ENCODE results near the gene KCNJ6.
A peak's percentile ranks its signal among the peaks of the same experiment; 100 is the strongest.

The KCNJ6 gene

DNA sequence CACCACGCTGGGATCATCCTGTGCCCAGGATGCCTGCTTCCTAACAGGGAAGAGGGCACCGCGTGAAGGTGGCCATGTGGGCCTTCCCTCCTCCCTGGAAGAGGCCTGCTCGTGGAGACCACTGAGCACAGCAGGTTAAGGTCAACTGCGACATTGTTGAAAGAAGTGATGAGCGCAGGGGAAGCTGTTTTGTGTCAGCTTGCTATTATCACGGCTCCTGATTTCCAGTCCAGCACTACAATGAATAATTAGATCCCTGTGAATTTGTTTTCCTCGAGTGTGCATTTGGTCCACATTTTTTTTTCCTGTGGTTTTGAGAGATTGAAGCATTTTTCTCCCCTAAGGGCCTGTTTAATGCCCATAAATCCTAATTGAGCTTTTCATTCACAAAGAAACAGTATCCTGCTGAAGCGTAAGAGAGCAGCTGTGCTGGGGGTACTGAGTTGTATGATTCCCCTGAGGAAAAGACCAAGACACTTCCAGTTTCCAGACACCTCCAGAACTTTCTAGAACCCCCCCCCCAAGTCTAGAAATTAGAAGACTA lies 204.9 kb downstream of the KCNJ6 start:
- peak; percentile 80 for DNase-seq

DNA sequence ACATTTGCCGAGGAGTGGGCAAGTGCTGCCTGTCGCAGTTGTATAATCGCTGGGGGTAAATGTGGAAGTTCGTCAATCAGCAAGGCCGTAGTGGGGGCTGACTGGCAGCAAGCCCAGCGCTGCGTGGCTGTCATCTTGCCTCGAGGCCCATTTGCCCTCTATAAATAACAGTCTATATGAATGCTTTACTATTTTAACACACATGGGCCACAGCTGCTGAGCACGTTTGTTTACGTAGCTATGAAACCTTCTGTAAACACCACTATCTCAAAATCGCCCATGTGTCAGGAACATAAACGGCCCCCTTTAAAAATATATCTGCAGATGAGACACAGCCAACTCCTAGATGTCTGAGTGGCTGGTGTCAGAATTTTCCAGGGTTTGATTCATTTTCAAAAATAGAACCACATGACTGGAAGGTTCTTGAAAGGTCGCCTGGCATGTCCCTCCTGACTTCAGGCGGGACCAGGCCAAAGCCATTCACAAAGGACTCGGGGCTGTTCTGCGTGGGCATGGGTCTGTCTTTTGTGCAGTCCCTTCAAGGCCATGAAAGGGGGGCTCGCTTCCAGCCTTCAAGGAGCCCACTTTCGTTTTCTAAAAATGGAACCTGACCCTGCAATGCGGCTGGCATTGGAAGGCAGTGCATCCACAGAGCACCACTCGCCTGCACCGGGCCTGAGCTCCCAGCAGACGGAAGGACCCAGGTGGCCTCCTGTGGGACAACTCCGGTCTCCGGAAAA lies 205.5 kb downstream of the KCNJ6 start:
- DNase-seq, result peak; percentile 64

DNA sequence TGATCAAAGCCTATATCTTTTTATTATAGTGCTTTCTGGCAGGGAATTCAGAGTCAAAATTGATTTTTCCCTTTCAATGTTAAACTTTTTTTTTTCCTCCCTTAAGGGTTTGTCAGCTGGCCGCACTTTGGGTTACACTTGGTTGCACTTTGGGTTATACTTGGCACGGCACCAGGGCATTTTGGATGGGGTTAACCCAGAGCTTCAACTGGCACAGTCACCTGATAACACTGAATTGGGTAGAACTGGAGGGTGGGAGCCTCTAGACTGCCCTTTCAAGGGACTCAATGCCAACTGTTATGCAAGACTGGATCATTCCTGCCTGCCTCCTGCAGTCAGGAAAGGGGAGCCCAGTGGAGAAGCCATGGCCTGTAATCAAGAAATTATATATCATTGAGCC lies 211.5 kb downstream of the KCNJ6 start:
- DNase-seq, result no peak

DNA sequence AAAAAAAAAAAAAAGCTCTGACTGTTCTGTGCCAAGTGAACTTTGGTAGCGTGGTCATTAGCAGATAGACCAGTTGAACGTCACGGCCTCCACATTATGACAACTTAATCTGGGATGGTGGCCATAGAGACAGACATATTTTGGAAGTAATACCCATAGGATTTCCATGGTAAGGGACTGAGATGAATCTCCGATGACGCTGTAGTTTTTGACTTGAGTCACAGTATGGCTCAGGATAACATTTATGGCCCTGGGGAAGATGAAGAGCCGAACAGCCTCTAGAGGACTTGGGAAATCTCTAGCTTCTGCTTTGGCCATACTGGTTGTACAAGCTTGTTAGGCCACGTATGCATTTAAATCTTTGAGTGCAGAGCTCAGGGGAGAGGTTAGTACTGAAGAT lies 214.0 kb downstream of the KCNJ6 start:
- DNase-seq, result no peak

DNA sequence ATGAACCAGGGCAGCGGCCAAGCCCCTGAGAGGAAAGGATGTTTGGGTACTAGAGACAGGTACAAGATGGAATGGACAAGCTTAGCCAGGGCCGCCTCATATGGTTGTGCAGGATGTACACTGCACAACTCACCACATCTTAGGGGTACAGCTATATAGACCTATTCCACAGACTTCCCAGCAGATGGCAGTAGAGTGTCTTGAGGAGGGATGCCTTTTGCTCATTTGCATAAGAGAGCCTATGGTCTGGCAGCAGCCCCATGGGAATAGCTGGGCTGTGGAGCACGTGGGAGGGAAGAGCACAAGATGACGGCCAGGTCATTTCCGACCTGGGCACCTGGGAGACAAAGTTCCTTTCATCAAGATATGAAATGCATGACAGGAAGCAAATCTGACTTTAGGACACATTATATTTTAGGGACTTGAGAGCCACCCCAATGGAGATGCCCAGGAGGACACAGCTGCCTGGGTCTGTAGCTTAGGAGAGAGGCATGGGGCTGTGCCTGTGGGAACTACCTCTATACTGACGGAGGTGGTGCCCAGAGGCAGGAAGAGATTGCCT lies 215.5 kb downstream of the KCNJ6 start:
- peak; percentile 82 for DNase-seq

DNA sequence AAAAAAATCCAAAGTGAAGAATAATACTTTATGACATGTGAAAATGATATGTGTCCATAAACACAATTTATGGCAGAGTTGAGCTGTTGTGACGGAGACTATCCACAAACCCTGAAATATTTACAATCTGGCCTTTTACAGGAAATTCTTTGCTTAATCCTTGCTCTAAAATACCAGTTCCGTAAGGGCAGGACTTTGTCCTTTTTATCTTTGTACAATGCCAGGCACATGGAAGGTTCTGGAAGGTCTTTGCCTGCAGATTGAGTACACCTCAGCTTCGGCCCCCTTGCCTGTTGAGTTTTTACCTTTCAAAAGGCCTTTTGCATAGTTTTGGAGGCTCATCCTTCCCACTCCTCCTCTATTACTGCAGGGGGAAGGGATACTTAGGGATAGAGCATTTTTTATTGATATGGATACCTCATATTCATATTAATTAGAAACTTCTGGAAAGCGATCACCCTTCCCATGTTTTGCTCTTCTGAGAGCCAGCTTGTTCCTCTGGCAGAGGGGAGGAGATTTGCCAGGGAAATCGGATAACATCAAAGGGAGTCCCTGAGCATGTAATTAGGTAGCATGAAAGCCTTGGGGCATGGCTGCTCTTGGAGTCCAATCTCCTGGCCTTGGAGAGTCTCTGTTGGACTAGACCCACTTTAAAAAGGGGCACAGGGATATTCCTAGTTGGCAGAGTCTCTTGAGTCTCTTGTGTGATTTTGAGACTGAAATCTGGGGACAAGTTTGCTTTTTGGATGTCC lies 217.1 kb downstream of the KCNJ6 start:
- no peak for DNase-seq

DNA sequence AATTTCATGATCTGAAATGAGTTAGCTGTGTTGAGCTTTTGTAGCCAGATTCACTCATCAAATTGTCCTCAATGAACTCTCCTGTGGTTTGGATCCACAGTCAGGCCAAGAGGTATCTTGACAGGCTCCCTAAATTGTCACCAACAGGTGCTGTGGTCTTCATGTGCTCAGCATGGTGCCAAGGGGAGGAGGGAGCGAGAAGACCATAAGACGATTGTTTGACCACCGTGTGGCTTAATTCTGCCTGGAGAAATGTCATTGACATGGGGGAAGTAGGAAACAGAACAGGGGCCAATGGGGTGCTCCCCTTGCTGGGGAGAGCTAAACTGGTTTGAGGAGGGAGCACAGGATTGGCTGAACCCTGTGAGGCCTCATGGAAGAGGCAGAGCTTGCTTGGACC lies 219.3 kb downstream of the KCNJ6 start:
- no peak for DNase-seq

DNA sequence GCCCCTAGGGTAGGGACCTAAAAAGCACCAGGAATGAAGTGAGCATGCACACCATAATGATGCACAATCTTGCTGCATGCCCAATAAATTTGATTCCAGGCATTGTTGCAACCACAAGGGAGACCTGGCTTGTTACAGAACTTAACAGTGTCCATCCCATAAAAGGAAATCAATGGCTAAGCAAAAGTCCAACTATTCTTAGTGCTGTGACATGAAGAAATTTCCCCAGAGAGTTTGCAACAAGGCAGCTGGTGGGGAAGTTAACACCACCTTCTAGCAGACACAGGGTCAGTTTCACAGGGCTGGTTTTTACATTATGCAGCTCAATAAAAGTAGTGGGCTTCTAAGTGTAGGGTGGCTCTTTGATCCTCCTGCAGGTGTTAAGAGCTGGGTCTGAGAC lies 221.1 kb downstream of the KCNJ6 start:
- no peak for DNase-seq

DNA sequence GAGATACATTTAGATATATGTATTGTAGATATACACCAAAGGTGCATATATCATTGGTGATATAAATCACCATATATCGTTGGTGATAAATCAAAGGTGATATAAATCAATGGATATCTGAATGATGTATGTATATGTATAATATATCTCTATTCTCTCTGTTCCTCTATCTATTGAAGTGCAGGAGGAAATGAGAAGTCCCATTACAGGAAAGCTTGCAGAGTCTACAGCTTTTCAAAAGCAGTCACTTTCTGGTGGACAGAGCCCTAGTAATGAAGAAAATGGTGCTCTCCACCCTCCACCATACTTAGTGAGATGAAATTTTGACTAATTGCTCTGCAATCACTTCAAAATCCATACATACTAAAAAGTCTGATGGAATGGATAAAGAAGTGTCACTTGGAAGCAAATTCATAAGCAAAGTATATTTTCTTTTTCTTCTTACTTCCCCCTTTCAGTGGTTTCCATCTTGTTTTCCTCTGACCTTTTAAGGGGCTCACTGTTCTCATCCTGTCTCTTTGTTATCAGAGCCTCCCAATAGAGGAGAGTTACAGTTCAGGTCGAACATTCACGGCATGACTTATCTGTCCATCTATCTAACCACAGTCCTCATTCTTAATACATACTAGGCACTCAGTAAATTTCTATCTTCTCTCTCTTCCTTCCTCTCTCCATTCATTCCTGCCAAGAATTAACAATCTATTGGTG lies 227.2 kb downstream of the KCNJ6 start:
- DNase-seq, result no peak

DNA sequence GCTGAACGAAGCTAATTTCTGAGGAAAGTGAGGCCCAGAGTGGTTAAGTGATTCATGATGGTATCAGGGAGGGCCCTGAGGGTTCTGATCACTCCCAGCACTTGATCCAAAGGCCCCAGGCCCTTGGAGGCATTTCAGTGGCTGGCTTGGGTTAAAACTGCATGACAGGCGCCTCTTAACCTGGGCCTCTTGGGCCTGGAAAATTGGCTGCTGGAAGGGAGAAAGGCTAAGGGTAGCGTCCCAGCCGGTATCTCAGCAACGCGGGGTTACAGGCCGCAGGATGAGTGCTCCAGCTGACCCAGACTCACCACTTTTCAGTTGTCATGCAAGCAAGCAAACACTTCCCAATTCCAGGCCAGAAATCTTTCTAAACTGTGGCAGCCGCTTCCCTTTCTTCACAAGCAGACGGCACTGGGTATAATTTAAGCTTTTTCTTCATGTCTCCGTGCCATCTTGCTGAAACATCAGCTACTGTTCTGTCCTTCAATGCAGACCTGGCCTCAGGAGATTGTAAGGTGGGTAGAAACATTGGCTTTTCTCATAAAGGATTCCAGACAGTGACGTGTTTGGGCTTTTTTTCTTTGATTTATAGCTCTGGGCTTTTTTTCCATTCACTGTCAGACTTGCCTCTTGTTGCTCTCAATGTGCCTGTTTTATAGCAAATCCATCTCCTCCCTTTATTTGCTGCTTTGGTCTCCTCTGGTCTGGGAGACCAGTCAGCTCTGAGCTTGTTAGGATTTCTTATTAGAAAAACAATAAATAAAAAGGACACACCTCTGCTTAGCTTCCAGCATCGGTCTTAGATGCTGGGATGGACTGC lies 229.1 kb downstream of the KCNJ6 start:
- no peak for DNase-seq

DNA sequence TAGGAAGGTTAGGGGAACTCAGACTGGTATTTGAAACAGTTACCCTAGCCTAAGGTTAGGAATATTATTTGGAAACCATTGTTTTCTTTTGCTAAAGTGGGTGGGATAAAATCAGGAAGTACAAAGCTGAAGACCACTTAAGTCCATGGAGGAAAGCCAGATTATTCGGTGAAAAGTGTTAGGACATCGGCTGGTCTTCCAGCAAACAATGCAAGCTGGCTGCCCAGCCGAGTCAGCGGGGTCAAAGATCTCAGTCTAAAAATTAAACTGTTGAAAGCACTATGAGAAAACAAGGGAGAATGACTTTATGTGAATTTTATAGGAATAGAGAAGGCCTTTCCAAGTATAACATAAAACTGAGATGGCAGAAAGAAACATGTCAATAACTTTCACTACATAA lies 231.7 kb downstream of the KCNJ6 start:
- no peak for DNase-seq

DNA sequence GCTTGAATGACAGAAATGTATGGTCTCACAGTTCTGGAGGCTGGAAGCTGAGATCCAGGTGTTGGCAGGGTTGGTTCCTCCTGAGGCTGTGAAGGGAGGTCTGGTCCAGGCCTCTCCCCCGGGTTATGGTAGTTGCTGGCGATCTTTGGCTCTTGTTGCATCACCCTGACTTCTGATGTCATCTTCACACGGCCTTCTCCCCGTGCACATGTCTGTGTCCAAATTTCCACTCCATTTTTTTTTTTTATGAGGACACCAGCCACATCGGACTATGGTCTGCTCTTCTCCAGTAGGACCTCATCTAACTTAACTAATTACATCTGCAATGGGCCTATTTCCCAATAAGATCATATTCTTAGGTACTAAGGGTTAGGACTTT lies 232.2 kb downstream of the KCNJ6 start:
- DNase-seq, result no peak

DNA sequence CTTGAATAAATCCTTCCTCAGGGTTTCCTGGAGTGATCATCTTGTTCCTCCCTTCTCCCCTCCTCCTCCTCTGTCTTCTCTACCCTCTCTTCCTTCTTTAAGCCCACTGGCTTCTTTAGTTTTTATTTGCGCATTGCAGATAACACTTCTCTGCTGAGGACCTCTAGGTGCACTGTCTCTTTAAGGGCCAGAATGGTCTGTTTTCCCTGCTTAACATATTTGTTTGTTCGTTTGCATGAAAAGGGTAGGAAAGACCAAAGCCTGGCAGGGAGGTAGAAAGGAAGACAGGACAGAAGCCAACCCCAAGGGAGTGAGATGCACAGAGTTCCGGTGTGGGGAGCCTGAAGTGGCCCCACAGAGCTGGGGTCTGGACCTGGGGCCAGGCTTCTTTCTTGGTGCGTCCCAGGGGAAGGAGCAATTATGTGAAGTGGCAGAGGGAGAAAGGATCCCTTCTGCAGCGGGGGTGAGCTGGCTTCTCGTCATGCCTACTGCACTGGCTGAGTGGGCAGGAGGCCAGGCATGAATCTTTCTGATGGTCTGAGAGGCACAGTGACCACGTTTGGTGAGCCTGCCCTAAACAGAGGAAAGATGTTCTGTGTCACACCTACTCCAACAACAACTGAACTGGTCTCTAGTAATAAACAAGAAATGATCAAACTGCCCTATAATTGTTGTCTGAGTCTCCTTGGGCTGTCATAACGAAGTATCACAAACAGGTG lies 232.7 kb downstream of the KCNJ6 start:
- no peak for DNase-seq

DNA sequence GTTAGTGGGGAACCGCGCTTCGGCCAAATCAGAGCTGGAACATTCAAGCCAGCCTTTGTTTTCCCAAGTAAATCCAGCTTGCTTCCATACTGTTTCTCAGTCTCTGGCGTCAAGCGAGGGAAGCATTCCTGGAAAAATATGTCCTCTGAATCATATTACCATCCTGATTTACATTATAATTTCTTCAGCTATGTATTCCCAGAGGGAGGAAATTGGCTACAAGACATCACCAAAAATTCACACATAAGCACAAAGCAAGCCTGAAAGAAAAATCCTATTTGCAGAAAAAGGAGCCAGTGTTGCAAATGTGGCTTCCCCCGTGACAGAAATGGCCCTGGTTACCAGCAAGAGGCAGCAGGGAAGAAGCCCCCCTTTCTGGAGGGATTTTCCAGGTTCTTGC lies 233.3 kb downstream of the KCNJ6 start:
- DNase-seq, result no peak

DNA sequence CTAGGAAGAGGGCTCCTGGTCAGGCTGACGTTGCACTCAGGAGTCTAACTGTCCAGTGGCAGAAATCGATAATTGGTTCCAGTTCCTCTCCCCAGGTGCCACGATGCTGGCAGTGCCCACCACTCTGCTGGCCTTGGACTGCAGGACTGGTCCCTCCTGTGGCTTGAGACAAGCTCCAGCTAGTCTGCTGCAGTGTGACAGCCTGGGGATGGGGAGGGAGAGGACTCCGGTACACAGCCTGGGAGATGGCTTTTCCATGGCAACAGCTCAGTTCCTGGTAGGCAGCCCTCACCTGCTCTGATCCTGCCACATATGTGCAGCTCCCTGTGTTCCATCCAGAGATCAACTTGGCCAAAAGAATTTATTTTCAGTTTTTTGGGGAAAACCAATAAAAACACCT lies 239.3 kb downstream of the KCNJ6 start:
- no peak for DNase-seq

DNA sequence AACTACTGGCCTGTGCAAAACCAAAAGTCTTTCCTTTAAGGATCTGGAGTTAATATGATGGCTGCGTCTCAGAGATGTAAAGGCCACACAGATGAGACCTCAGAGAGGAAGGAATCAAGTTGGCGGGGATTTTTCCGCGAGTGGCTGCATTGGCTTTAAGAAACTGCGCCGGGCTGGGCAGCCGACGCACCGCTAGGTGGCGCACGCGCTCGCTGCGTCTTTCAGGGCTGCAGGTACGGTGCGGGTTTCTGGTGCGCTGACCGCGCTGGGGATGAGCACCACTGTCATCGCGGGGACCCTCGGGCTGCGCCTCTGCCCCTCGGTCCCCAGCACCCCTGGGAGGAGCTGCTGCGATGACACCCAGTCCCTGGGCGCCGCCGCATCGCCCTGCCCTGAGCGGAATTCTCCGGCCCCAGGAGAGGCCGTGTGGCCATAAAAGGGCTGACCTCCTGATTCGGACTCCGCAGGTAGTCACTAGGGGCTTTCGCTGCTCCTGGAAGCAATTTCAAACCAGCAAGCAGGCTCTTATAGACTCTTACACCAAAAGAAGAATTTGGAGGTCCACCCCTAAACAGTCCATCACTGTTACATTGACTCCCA lies 241.0 kb downstream of the KCNJ6 start:
- DNase-seq, result peak; percentile 19

DNA sequence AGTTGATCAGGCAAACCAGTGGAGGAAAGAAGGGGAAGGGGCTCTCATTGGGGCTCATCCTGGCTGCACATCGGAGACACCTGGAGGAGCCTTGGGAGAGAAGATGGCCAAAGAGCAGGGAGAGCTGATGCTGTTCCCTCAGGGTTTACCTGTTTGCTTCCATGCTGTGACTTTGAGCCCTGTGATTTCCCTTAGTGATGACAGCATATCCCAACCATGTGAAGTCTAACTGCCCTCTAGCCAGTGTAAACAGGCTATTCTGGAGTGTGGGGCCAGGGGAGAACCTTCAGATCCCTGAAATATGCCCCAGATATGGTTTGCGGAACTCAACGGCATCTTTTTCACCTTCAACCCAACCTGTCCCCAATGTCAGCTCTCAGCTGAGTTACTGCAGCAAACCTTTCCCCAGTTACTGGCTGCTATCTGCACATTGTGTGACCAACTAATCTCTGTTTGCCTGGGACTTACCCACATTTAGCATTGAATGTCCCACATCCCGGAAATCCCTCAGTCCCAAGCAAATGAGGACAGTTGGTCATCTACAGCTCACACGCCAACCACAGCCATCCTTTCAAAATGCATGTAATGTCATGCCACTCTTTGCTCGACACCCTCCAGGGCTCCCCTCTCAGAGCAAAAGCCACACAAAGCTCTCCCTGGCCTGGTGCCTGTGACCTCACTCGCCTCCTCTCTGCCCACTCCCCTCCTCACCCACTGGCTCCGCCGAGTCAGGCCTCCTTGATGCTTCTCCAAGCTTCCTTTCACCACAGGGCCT lies 242.3 kb downstream of the KCNJ6 start:
- DNase-seq, result no peak

DNA sequence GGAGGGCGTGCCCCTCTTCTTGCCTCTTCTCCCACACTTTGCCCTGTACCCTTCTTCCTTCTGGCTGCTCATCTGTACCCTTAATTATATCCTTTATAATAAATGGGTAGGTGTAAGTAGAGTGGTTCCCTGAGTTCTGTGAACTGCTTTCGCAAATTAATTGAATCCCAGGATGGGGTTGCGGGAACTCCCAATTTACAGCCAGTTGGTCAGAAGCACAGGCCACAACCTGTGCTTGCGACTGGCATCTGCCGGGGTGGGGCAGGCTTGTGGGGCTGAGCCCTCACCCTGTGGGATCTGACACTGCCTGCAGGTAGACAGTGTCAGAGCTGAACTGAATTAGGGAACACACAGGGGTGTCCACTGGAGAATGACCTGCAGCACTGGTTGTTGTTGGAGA lies 244.9 kb downstream of the KCNJ6 start:
- no peak for DNase-seq

DNA sequence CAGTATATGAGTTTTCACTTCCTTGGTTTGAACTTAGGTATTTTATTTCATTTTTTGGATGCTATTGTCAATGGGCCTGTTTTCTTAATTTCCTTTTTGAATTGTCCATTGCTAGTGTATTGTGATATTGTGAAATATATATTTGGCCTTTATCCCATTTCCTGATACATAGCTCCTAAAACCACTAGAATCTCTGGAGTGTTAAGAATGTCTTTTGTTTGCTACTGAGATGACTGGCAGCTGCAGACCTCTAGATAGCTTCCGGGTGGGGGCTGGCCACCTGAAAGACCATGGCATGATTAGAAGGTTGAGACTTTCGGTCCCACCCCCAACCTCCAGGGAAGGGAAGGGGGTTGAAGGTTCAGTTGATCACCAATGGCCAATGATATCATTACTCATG lies 245.4 kb downstream of the KCNJ6 start:
- DNase-seq, result no peak

DNA sequence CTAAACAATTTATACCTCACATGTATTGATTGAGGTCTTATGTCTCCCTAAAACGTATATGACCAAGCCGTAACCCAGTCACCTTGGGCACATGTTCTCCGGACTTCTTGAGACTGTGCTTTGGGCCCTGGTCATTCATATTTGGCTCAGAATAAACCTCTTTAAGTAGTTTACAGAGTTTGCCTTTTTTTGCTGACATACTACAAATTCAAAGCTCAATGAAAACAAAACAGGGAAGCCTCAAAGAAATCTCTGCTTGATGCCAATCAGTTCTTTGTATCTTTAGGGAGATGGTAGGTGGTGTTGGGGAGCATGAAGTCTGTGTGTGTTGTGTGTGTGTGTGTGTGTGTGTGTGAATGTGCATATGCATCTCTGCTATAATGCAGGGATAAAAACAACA lies 247.0 kb downstream of the KCNJ6 start:
- DNase-seq, result no peak
